RWPE2 (cell line): ENCODE results near the gene RUFY4.

Source experiments
- ATAC-seq: fragments of 200-7000 bp; cut with Tn5 transposase; 3 replicates; pipeline ENCODE4 v1.9.1; 2021; ENCODE audit warnings: low read depth
- DNase-seq: peaks from one replicate; pipeline ENCODE4 v3.0.0-alpha.2; 2020; ENCODE audit warnings: low spot score
- H3K27ac ChIP-seq: fragments of 450-650 bp; 2 replicates; pipeline ENCODE4 v1.5.1; 2017; ENCODE audit warnings: mild to moderate bottlenecking; ENCODE audit not compliant: poor library complexity, severe bottlenecking
- H3K27me3 ChIP-seq: fragments of 250-450 bp; sonication (Bioruptor Pico); 2 replicates; pipeline ENCODE4 v1.5.1; 2021; ENCODE audit warnings: mild to moderate bottlenecking, moderate library complexity; ENCODE audit not compliant: insufficient read depth, poor library complexity, severe bottlenecking
- H3K36me3 ChIP-seq: fragments of 250-450 bp; sonication (Bioruptor Pico); 2 replicates; pipeline ENCODE4 v1.5.1; 2020; ENCODE audit warnings: low read depth, mild to moderate bottlenecking, moderate library complexity
- H3K4me1 ChIP-seq: fragments of 250-450 bp; sonication (Bioruptor Pico); 2 replicates; pipeline ENCODE4 v1.5.1; 2021; ENCODE audit warnings: mild to moderate bottlenecking, moderate library complexity; ENCODE audit not compliant: insufficient read depth, poor library complexity, severe bottlenecking
- H3K4me3 ChIP-seq: fragments of 250-450 bp; sonication (Bioruptor Pico); 2 replicates; pipeline ENCODE4 v1.5.1; 2021; ENCODE audit warnings: mild to moderate bottlenecking, moderate library complexity; ENCODE audit not compliant: severe bottlenecking
- H3K9me3 ChIP-seq: fragments of 250-450 bp; sonication (Bioruptor Pico); 2 replicates; pipeline ENCODE4 v1.5.1; 2021; ENCODE audit warnings: mild to moderate bottlenecking, moderate library complexity; ENCODE audit not compliant: severe bottlenecking
- CTCF ChIP-seq: fragments of 450-650 bp; IDR thresholded peaks from one replicate; pipeline ENCODE4 v1.5.1; 2017; ENCODE audit warnings: mild to moderate bottlenecking, moderate library complexity; ENCODE audit not compliant: poor library complexity, severe bottlenecking

The RUFY4 gene

GRCh38 chr2:218065239-218066006 lies 3.6 kb upstream of the RUFY4 start:
- no peaks in the 10 kb centered on the region for H3K9me3 ChIP-seq
- H3K4me1 ChIP-seq, result no peaks in the 10 kb centered on the region
- ATAC-seq (no peak), DNase-seq (no peak)
- no peak overlapping the region for H3K27ac ChIP-seq
- H3K27me3 ChIP-seq, result no peaks in the 10 kb centered on the region
- TF ChIP-seq CTCF, result no peak
- H3K4me3 ChIP-seq, result no peak overlapping the region
- no peaks in the 10 kb centered on the region for H3K36me3 ChIP-seq

- Histone ChIP-seq H3K27ac (no peak overlapping the region), H3K9me3 (no peaks in the 10 kb centered on the region), H3K36me3 (no peaks in the 10 kb centered on the region), H3K4me3 (no peak overlapping the region), H3K27me3 (no peaks in the 10 kb centered on the region), H3K4me1 (no peaks in the 10 kb centered on the region)
- ATAC-seq (no peak), DNase-seq (no peak)
- no peak for TF ChIP-seq CTCF
Measured at GRCh38 chr2:218066926-218067515, 2.0 kb upstream of the RUFY4 start.

- no peak for TF ChIP-seq CTCF
Measured at GRCh38 chr2:218067523-218067922, 1.5 kb upstream of the RUFY4 start.

GRCh38 chr2:218069606-218070300 lies 700 bp downstream of the RUFY4 start:
- Histone ChIP-seq H3K9me3 (no peaks in the 10 kb centered on the region), H3K36me3 (no peaks in the 10 kb centered on the region), H3K4me1 (no peaks in the 10 kb centered on the region), H3K4me3 (no peak overlapping the region), H3K27ac (no peak overlapping the region), H3K27me3 (no peaks in the 10 kb centered on the region)
- ATAC-seq (no peak), DNase-seq (no peak)
- no peak for TF ChIP-seq CTCF

More at GRCh38 chr2:218067523-218067922, 1.5 kb upstream of the RUFY4 start:
- ATAC-seq (no peak), DNase-seq (no peak)
- H3K4me3 ChIP-seq, result no peak overlapping the region
- H3K9me3 ChIP-seq, result no peaks in the 10 kb centered on the region
- H3K27me3 ChIP-seq, result no peaks in the 10 kb centered on the region
- no peaks in the 10 kb centered on the region for H3K36me3 ChIP-seq
- H3K4me1 ChIP-seq, result no peaks in the 10 kb centered on the region
- no peak overlapping the region for H3K27ac ChIP-seq
